Trophoblast cell (in vitro differentiated cells and primary cell): ENCODE measurements around the gene TEAD4.

Experiments
- DNase-seq, 2 donors: peaks; one replicate each; pipeline ENCODE4 v3.0.0-alpha.2; 2016
- H2AFZ ChIP-seq: 2 replicates; pipeline ENCODE4 v1.6.1; 2013; ENCODE audit warnings: low read length, moderate library complexity, mild to moderate bottlenecking; ENCODE audit not compliant: insufficient read depth, poor library complexity
- H2AK5ac ChIP-seq: 2 replicates; pipeline ENCODE4 v1.6.1; 2013; ENCODE audit warnings: mild to moderate bottlenecking, low read length
- H2BK120ac ChIP-seq: 2 replicates; pipeline ENCODE4 v1.6.1; 2013; ENCODE audit warnings: low read length, mild to moderate bottlenecking, moderate library complexity; ENCODE audit not compliant: insufficient read depth, poor library complexity
- H2BK12ac ChIP-seq: 2 replicates; pipeline ENCODE4 v1.6.1; 2013; ENCODE audit warnings: mild to moderate bottlenecking, low read length, moderate library complexity
- H2BK5ac ChIP-seq: 2 replicates; pipeline ENCODE4 v1.6.1; 2013; ENCODE audit warnings: low read length, low read depth, moderate library complexity, mild to moderate bottlenecking; ENCODE audit not compliant: poor library complexity
- H3K14ac ChIP-seq: 2 replicates; pipeline ENCODE4 v1.6.1; 2013; ENCODE audit warnings: mild to moderate bottlenecking, low read length
- H3K18ac ChIP-seq: 2 replicates; pipeline ENCODE4 v1.6.1; 2013; ENCODE audit warnings: mild to moderate bottlenecking, low read length
- H3K23ac ChIP-seq: 2 replicates; pipeline ENCODE4 v1.6.1; 2013; ENCODE audit warnings: low read length
- H3K27ac ChIP-seq: 2 replicates; pipeline ENCODE4 v1.5.1; 2013; ENCODE audit warnings: low read depth, mild to moderate bottlenecking, inconsistent platforms, low read length, moderate library complexity
- H3K27me3 ChIP-seq: 2 replicates; pipeline ENCODE4 v1.6.1; 2013; ENCODE audit warnings: inconsistent platforms, mild to moderate bottlenecking, low read length, moderate library complexity; ENCODE audit not compliant: insufficient read depth
- H3K36me3 ChIP-seq, 2 experiments: 1 replicate in 1 of 2; 2 replicates in 1 of 2; pipeline ENCODE4 v1.6.1; 2013; ENCODE audit warnings: low read length in 2 of 2, mild to moderate bottlenecking in 2 of 2, moderate library complexity in 1 of 2; ENCODE audit not compliant: insufficient read depth in 2 of 2, control insufficient read depth in 1 of 2
- H3K4ac ChIP-seq: 2 replicates; pipeline ENCODE4 v1.6.1; 2013; ENCODE audit warnings: low read depth, mild to moderate bottlenecking, low read length, moderate library complexity
- H3K4me1 ChIP-seq, 2 experiments: 1 replicate in 1 of 2; 2 replicates in 1 of 2; pipeline ENCODE4 v1.6.1; 2013; ENCODE audit warnings: low read length in 2 of 2, mild to moderate bottlenecking in 2 of 2, moderate library complexity in 1 of 2; ENCODE audit not compliant: insufficient read depth in 2 of 2, control insufficient read depth in 1 of 2
- H3K4me2 ChIP-seq: 2 replicates; pipeline ENCODE4 v1.6.1; 2013; ENCODE audit warnings: inconsistent platforms, mild to moderate bottlenecking, low read length, moderate library complexity
- H3K4me3 ChIP-seq: 2 replicates; pipeline ENCODE4 v1.5.1; 2013; ENCODE audit warnings: mild to moderate bottlenecking, low read depth, low read length, inconsistent platforms
- H3K79me1 ChIP-seq: one replicate; pipeline ENCODE4 v1.6.1; 2013; ENCODE audit warnings: low read length
- H3K79me2 ChIP-seq: 2 replicates; pipeline ENCODE4 v1.6.1; 2013; ENCODE audit warnings: low read length, mild to moderate bottlenecking; ENCODE audit not compliant: control insufficient read depth, insufficient read depth, poor library complexity
- H3K9ac ChIP-seq: 2 replicates; pipeline ENCODE4 v1.6.1; 2013; ENCODE audit warnings: mild to moderate bottlenecking, low read length
- H3K9me3 ChIP-seq: 2 replicates; pipeline ENCODE4 v1.6.1; 2013; ENCODE audit warnings: low read depth, mild to moderate bottlenecking, control low read depth, inconsistent platforms, low read length; ENCODE audit not compliant: insufficient read depth
- H4K12ac ChIP-seq: 2 replicates; pipeline ENCODE4 v1.6.1; 2013; ENCODE audit warnings: low read depth, mild to moderate bottlenecking, low read length, moderate library complexity
- H4K8ac ChIP-seq: 2 replicates; pipeline ENCODE4 v1.6.1; 2013; ENCODE audit warnings: low read depth, mild to moderate bottlenecking, low read length, moderate library complexity
- H4K91ac ChIP-seq: one replicate; pipeline ENCODE4 v1.6.1; 2013; ENCODE audit warnings: low read depth, mild to moderate bottlenecking, low read length, moderate library complexity
- WGBS: extraction: QIAGEN DNeasy Blood & Tissue Kit; methylation state at CpG from one replicate; pipeline ENCODE4 v1.1.7; 2013; ENCODE audit warnings: missing lambda C conversion rate; ENCODE audit not compliant: insufficient read length, insufficient coverage; ENCODE audit errors: extremely low coverage; 5-methylcytosine and 5-hydroxymethylcytosine counted together

The TEAD4 gene

DNA sequence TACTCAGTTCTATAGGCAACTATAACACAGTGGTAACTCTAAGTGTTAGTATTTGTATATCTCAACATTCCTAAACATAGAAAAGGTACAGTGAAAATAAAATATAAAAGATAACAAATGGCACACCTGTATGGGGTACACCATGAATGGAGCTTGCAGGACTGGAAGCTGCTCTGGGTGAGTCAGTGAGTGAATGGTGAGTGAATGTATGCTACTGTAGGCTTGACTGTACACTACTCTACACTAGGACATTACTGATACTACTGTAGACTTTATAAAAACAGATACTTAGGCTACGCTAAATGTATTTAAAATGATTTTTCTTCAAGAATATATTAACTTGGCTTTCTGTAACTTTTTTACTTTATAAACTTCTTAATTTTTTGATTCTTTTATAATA, 25.5 kb downstream of the TEAD4 start:
- no peak overlapping the region for H3K9ac ChIP-seq
- H3K23ac ChIP-seq: no peak overlapping the region
- peaks cover 8 to 9% of the 10 kb centered on the region in 2 experiments for H3K36me3 ChIP-seq
- H3K79me2 ChIP-seq: peaks cover 8% of the 10 kb centered on the region
- H3K9me3 ChIP-seq: peaks cover 3% of the 10 kb centered on the region
- H3K79me1 ChIP-seq: no peaks in the 10 kb centered on the region
- H3K4me3 ChIP-seq: no peak overlapping the region
- no peak overlapping the region for H3K18ac ChIP-seq
- no peak overlapping the region for H2BK120ac ChIP-seq
- no peaks in the 10 kb centered on the region for H3K27me3 ChIP-seq
- H4K8ac ChIP-seq: no peak overlapping the region
- no peak overlapping the region for H4K12ac ChIP-seq
- no peak overlapping the region for H3K27ac ChIP-seq
- H3K4me2 ChIP-seq: no peak overlapping the region
- H3K4me1 ChIP-seq: peaks cover 0 to 9% of the 10 kb centered on the region in 2 experiments
- no peak overlapping the region for H4K91ac ChIP-seq
- H2AK5ac ChIP-seq: no peak overlapping the region
- H2BK5ac ChIP-seq: no peak overlapping the region
- no peak for DNase-seq
- H2BK12ac ChIP-seq: no peak overlapping the region
- no peak overlapping the region for H3K4ac ChIP-seq
- H3K14ac ChIP-seq: no peak overlapping the region
- WGBS: no CpG with 5 or more reads among the region's 1 CpG
- H2AFZ ChIP-seq: no peak overlapping the region

DNA sequence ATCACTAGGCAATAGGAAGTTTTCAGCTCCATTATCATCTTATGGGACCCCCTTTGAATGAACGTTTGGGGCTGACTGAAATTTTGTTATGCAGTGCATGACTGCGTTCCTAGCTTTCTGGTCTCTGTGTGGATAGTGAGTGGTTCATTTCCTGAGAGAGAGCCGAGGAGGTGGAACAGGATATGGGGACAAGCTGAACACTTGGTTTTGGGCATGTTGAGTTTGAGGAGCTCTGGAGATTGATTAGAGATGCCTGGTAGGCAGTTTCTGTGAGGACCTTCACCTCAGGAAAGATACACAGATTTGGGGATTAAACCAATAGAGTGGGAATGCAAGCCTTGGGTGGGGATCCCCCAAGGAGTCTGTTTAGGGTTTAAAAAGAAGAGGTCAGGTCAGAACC, 27.7 kb downstream of the TEAD4 start:
- Histone ChIP-seq H2AK5ac (no peak overlapping the region), H4K8ac (no peak overlapping the region), H3K4me1 (peaks cover 0 to 9% of the 10 kb centered on the region in 2 experiments), H3K27me3 (no peaks in the 10 kb centered on the region), H3K79me1 (no peaks in the 10 kb centered on the region), H3K14ac (no peak overlapping the region), H2AFZ (no peak overlapping the region), H3K79me2 (peaks cover 7% of the 10 kb centered on the region), H4K12ac (no peak overlapping the region), H3K9ac (no peak overlapping the region), H4K91ac (no peak overlapping the region), H3K4ac (no peak overlapping the region), H3K27ac (no peak overlapping the region), H3K36me3 (peaks cover 5 to 6% of the 10 kb centered on the region in 2 experiments), H2BK5ac (no peak overlapping the region), H3K23ac (no peak overlapping the region), H3K9me3 (peaks cover 3% of the 10 kb centered on the region), H2BK12ac (no peak overlapping the region), H2BK120ac (no peak overlapping the region), H3K18ac (no peak overlapping the region), H3K4me2 (no peak overlapping the region), H3K4me3 (no peak overlapping the region)
- no CpG with 5 or more reads among the region's 3 CpGs for WGBS
- DNase-seq: no peak

DNA sequence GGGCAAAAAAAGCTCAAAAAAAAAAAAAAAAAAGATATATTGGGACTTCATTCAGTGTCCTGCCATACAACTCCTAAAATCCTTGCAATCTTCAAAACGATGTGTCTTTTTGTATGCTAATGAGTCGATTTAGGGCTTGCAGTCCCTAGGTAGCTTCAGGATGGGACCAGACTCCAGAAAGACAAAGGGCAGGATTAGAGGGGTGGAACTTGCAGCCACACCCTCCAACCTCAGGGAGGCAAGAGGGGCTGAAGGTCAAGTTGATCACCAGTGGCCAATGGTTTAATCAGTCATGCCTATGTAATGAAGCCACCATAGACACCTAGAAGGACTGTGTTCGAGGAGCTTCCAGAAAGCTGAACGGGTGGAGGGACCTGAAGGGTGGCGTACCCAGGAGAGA, 29.3 kb downstream of the TEAD4 start:
- Histone ChIP-seq H2BK12ac (no peak overlapping the region), H3K79me2 (peaks cover 2% of the 10 kb centered on the region), H3K4me1 (peaks cover 0 to 6% of the 10 kb centered on the region in 2 experiments), H3K36me3 (peaks cover 4 to 5% of the 10 kb centered on the region in 2 experiments), H3K79me1 (no peaks in the 10 kb centered on the region), H3K4me2 (no peak overlapping the region), H2BK5ac (no peak overlapping the region), H3K27me3 (no peaks in the 10 kb centered on the region), H4K91ac (no peak overlapping the region), H3K4ac (no peak overlapping the region), H2AFZ (no peak overlapping the region), H3K9me3 (peaks cover 3% of the 10 kb centered on the region), H4K8ac (no peak overlapping the region), H3K27ac (no peak overlapping the region), H2BK120ac (no peak overlapping the region), H2AK5ac (peak overlapping the region; percentile 4), H3K18ac (no peak overlapping the region), H3K23ac (no peak overlapping the region), H3K14ac (no peak overlapping the region), H3K9ac (no peak overlapping the region), H3K4me3 (no peak overlapping the region), H4K12ac (no peak overlapping the region)
- DNase-seq: no peak
- no CpG with 5 or more reads among the region's 5 CpGs for WGBS

DNA sequence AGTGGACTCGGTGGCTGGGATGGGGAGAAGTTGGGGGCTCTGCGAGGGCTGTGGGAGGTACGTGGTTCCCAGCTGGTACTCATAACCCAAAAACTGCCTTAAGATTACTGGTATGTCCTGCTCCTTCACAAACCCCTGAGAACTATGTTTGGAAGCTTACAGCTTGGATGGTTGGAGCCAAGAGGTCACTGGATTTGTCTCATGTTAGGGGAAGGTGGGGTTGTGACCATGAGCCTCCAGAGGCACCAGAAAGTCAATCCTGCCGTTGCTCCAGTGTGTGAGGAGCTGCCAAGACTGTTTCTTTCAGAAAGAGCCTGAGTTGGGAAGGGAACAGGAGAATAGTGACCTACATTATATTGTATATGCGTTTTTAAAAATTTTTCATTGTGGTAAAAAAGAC, 33.5 kb downstream of the TEAD4 start:
- H3K9ac ChIP-seq: no peak overlapping the region
- no peak overlapping the region for H2BK5ac ChIP-seq
- no peak overlapping the region for H2AFZ ChIP-seq
- H3K9me3 ChIP-seq: peaks cover 3% of the 10 kb centered on the region
- no peak overlapping the region for H3K27ac ChIP-seq
- H2AK5ac ChIP-seq: no peak overlapping the region
- no peak overlapping the region for H2BK120ac ChIP-seq
- no peak overlapping the region for H4K12ac ChIP-seq
- H3K27me3 ChIP-seq: no peaks in the 10 kb centered on the region
- no peaks in the 10 kb centered on the region for H3K4me1 ChIP-seq
- H3K18ac ChIP-seq: no peak overlapping the region
- no peak overlapping the region for H3K23ac ChIP-seq
- H4K91ac ChIP-seq: no peak overlapping the region
- no peak overlapping the region for H4K8ac ChIP-seq
- H3K79me1 ChIP-seq: no peaks in the 10 kb centered on the region
- H3K79me2 ChIP-seq: peaks cover 2% of the 10 kb centered on the region
- no peak overlapping the region for H3K4me3 ChIP-seq
- H3K4ac ChIP-seq: no peak overlapping the region
- H3K36me3 ChIP-seq: peaks cover 17 to 19% of the 10 kb centered on the region in 2 experiments
- DNase-seq: no peak
- H2BK12ac ChIP-seq: no peak overlapping the region
- WGBS: no CpG with 5 or more reads among the region's 5 CpGs
- no peak overlapping the region for H3K14ac ChIP-seq
- H3K4me2 ChIP-seq: no peak overlapping the region
